Smooth muscle cell (in vitro differentiated cells): ENCODE measurements around the gene GTPBP3. TPM values are rescaled to one million over a fixed set of nuclear protein-coding genes. Genes with fewer than 3 reads are reported as not detected.
A peak's percentile ranks its signal among the peaks of the same experiment; 100 is the strongest.

Experiments used
- DNase-seq: peaks from one replicate; lab custom pipeline; 2025; ENCODE audit not compliant: unreplicated experiment; lab: John Stamatoyannopoulos, UW
- H2AFZ ChIP-seq: fragments of 200-600 bp; sonication (generic); 2 replicates; pipeline ENCODE4 v1.6.0; 2016; ENCODE audit warnings: antibody characterized with exemption, low read depth, mild to moderate bottlenecking
- H3F3A ChIP-seq: fragments of 200-600 bp; sonication (generic); 2 replicates; pipeline ENCODE4 v1.6.0; 2017; ENCODE audit warnings: antibody characterized with exemption, low read depth
- H3K27ac ChIP-seq: fragments of 200-600 bp; sonication (generic); 2 replicates; pipeline ENCODE4 v1.5.1; 2016; ENCODE audit warnings: low read depth, mild to moderate bottlenecking
- H3K27me3 ChIP-seq: fragments of 200-600 bp; sonication (generic); 2 replicates; pipeline ENCODE4 v1.6.1; 2016; ENCODE audit warnings: low read depth, mild to moderate bottlenecking
- H3K36me3 ChIP-seq: fragments of 200-600 bp; sonication (generic); 2 replicates; pipeline ENCODE4 v1.5.1; 2016; ENCODE audit warnings: low read depth
- H3K4me1 ChIP-seq: fragments of 200-600 bp; sonication (generic); 2 replicates; pipeline ENCODE4 v1.5.1; 2016; ENCODE audit warnings: low read depth
- H3K4me2 ChIP-seq: fragments of 200-600 bp; sonication (generic); 2 replicates; pipeline ENCODE4 v1.6.0; 2016; ENCODE audit warnings: mild to moderate bottlenecking
- H3K4me3 ChIP-seq: fragments of 200-600 bp; sonication (generic); 2 replicates; pipeline ENCODE4 v1.5.1; 2016; ENCODE audit warnings: mild to moderate bottlenecking
- H3K79me2 ChIP-seq: fragments of 200-600 bp; sonication (generic); 2 replicates; pipeline ENCODE4 v1.6.0; 2016; ENCODE audit warnings: low read depth, mild to moderate bottlenecking
- H3K9ac ChIP-seq: fragments of 200-600 bp; sonication (generic); 2 replicates; pipeline ENCODE4 v1.6.0; 2016; ENCODE audit warnings: low read depth
- H3K9me3 ChIP-seq: fragments of 200-600 bp; sonication (generic); replicated peaks from 2 replicates; pipeline ENCODE4 v1.5.1; 2016; ENCODE audit warnings: low read depth
- H4K20me1 ChIP-seq: fragments of 200-600 bp; sonication (generic); 2 replicates; pipeline ENCODE4 v1.6.0; 2016; ENCODE audit warnings: low read depth
- WGBS: methylation state at CpG from one replicate; pipeline ENCODE4 v1.1.7; 2016; ENCODE audit warnings: low lambda C conversion rate; 5-methylcytosine and 5-hydroxymethylcytosine counted together
- polyA plus RNA-seq: library from polyadenylated mRNA; unstranded; fragments of >200 nt; fragmentation: Nextera tagmentation; extraction: Ambion mirVana; gene quantifications from 2 replicates; pipeline ENCODE4 v1.2.1, GENCODE V29; 2016
- total RNA-seq: library from RNA; depleted of rRNA; stranded (reverse); fragments of >200 nt; gene quantifications from 2 replicates; pipeline ENCODE4 v1.2.3, GENCODE V29; 2014
- TF ChIP-seq, protein P1 (sequence below): fragments of 200-600 bp; sonication (generic); IDR thresholded peaks from 2 replicates; pipeline ENCODE4 v1.5.1; 2017; ENCODE audit warnings: borderline replicate concordance, mild to moderate bottlenecking, antibody characterized with exemption; ENCODE audit not compliant: insufficient read depth, poor library complexity, severe bottlenecking

GTPBP3 gene
- total and polyA plus RNA-seq, 2 experiments from 2014 or later, result 16.5 to 19.6 TPM

DNA sequence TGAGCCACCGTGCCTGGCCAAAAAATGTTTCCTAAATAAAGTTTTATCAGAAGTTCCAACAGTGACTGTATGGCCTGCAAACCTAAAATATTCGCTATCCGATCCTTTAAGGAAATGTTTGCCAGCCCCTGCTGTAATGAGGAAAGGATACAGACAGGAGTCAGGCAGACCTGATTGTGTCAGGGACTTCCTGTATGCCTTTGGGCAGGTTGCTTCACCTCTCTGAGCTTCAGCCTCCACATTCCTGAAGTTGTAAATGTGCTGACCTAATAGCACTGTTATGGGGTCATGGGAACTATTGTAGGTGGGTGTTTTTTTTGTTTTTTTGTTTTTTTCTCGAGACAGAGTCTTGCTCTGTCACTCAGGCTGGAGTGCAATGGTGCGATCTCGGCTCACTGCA lies 40.4 kb upstream of the GTPBP3 start:
- Histone ChIP-seq H3K9me3 (no peaks in the 10 kb centered on the region), H2AFZ (no peak overlapping the region), H3K4me1 (no peaks in the 10 kb centered on the region), H3K79me2 (no peaks in the 10 kb centered on the region), H3K27ac (no peak overlapping the region), H3K9ac (no peak overlapping the region), H3K4me2 (no peak overlapping the region), H3K27me3 (no peaks in the 10 kb centered on the region), H3F3A (no peaks in the 10 kb centered on the region), H3K4me3 (no peak overlapping the region), H4K20me1 (no peaks in the 10 kb centered on the region), H3K36me3 (no peaks in the 10 kb centered on the region)
- TF ChIP-seq, protein P1, sequence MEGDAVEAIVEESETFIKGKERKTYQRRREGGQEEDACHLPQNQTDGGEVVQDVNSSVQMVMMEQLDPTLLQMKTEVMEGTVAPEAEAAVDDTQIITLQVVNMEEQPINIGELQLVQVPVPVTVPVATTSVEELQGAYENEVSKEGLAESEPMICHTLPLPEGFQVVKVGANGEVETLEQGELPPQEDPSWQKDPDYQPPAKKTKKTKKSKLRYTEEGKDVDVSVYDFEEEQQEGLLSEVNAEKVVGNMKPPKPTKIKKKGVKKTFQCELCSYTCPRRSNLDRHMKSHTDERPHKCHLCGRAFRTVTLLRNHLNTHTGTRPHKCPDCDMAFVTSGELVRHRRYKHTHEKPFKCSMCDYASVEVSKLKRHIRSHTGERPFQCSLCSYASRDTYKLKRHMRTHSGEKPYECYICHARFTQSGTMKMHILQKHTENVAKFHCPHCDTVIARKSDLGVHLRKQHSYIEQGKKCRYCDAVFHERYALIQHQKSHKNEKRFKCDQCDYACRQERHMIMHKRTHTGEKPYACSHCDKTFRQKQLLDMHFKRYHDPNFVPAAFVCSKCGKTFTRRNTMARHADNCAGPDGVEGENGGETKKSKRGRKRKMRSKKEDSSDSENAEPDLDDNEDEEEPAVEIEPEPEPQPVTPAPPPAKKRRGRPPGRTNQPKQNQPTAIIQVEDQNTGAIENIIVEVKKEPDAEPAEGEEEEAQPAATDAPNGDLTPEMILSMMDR, result no peak
- WGBS, result 91% methylated on average over 6 of the region's 6 CpGs
- no peak for DNase-seq

DNA sequence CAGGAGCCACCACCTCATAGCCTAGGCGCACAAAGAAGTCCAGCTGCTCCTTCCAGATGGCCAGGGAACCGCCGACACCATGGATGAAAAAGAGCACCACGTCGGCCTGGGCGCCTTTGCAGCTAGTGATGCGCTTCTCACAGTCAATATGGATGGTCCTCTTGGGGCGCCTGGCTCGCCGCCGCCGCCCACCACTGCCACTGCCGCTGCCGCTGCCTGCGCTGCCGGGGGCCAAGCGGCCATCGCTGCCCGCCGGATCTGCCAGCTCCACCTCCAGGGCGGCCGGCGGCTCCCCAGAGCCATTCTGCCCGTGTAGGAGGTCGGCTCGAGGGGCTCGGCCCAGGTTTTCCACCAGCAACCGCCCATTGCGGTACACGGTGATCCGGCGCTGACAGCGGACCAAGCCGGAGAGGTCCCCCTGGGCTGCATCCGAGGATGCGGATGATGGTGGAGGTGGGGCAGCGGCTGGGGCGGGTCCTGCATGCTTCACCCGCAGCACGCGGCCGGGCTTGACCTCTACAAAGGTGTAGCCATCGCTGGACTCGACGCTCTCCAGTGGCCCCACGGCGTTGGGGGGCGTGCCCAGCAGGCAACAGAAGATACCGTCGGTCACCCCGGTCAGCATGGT lies 36.2 kb upstream of the GTPBP3 start:
- no peak overlapping the region for H3K27ac ChIP-seq
- peaks cover 5% of the 10 kb centered on the region for H3F3A ChIP-seq
- H3K4me3 ChIP-seq, result no peak overlapping the region
- WGBS, result 94% methylated on average over 51 of the region's 51 CpGs
- DNase-seq, result no peak
- H3K79me2 ChIP-seq, result no peaks in the 10 kb centered on the region
- no peaks in the 10 kb centered on the region for H4K20me1 ChIP-seq
- H3K4me1 ChIP-seq, result peaks cover 4% of the 10 kb centered on the region
- H3K9me3 ChIP-seq, result no peaks in the 10 kb centered on the region
- no peaks in the 10 kb centered on the region for H3K36me3 ChIP-seq
- no peak overlapping the region for H3K4me2 ChIP-seq
- H3K27me3 ChIP-seq, result no peaks in the 10 kb centered on the region
- H3K9ac ChIP-seq, result no peak overlapping the region
- TF ChIP-seq, protein P1, result no peak
- no peak overlapping the region for H2AFZ ChIP-seq

DNA sequence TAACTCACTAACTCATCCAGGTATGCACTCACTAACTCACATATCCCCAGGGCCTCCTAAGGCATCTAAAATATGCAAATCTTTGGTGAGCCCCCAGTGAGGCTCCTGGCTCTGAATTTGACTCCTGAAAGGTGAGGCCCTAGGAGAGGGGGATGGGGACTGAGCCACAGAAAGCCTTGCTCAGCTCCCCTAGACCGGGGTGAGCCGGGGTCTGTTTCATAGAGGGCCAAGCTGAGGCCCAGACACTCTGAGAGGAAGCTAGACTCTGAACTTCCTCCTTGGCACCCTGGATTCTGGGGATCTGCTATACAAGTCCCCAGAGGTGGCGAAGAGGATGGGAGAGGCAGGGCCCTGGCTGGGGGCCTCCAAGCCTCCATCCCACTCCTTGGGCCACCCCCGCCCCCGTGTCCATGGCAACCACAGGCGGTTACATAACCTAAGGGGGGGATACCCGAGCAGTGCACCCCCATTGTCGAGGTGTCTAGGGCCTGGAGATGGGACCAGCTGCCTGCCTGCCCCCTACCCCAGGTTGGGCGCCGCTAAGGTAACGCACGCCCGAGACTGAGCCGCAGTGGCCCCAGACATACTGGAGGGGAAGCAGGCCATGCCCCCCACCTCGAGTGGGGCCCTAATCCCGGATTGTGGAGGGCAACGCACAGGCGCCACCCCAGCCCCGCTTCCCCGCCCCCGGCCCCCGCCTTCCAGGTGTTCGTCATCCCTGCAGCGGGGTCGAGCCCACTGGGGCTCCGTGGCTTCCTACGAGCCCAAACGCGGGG lies 34.8 kb upstream of the GTPBP3 start:
- peaks cover 5% of the 10 kb centered on the region for H3F3A ChIP-seq
- no peaks in the 10 kb centered on the region for H3K79me2 ChIP-seq
- H3K9me3 ChIP-seq, result no peaks in the 10 kb centered on the region
- H3K27me3 ChIP-seq, result no peaks in the 10 kb centered on the region
- H4K20me1 ChIP-seq, result no peaks in the 10 kb centered on the region
- H3K27ac ChIP-seq, result no peak overlapping the region
- H2AFZ ChIP-seq, result peak overlapping the region; percentile 87
- DNase-seq, result no peak
- 22% methylated on average over 28 of the region's 29 CpGs for WGBS
- TF ChIP-seq, protein P1, result no peak
- H3K4me1 ChIP-seq, result peaks cover 8% of the 10 kb centered on the region
- H3K9ac ChIP-seq, result peak overlapping the region; percentile 68
- peak overlapping the region; percentile 94 for H3K4me2 ChIP-seq
- H3K4me3 ChIP-seq, result peak overlapping the region; percentile 82
- H3K36me3 ChIP-seq, result no peaks in the 10 kb centered on the region
